Stimulated activated CD4-positive, alpha-beta T cell treated with anti-CD3 and anti-CD28 coated beads, TNF-alpha, amount 100 ng/mL, for 4 hours (primary cell): ENCODE data around the gene HUNK.

Source experiments
- DNase-seq, 3 experiments: peaks; one replicate each; pipeline ENCODE4 v3.0.0-alpha.2; 2020; ENCODE audit warnings: low read depth in 3 of 3

The HUNK gene

GRCh38 chr21:31952828-31953227 is 80.0 kb downstream of the HUNK start:
- no peak for DNase-seq

- no peak for DNase-seq
Observed at GRCh38 chr21:31957631-31958030, 84.8 kb downstream of the HUNK start.

GRCh38 chr21:31959881-31960280 is 87.1 kb downstream of the HUNK start:
- DNase-seq = no peak

GRCh38 chr21:31961027-31961426 is 88.2 kb downstream of the HUNK start:
- no peak for DNase-seq

GRCh38 chr21:31961704-31962103 is 88.9 kb downstream of the HUNK start:
- DNase-seq = no peak

- DNase-seq = no peak
Observed at GRCh38 chr21:31964692-31965091, 91.9 kb downstream of the HUNK start.

- no peak for DNase-seq
Observed at GRCh38 chr21:31967334-31967733, 94.5 kb downstream of the HUNK start.

- no peak for DNase-seq
Observed at GRCh38 chr21:31972622-31973021, 99.8 kb downstream of the HUNK start.

- no peak for DNase-seq
Observed at GRCh38 chr21:31973402-31973944, 100.7 kb downstream of the HUNK start.

GRCh38 chr21:31974454-31974985 is 101.7 kb downstream of the HUNK start:
- no peak for DNase-seq

- no peak for DNase-seq
Observed at GRCh38 chr21:31975491-31975890, 102.7 kb downstream of the HUNK start.

GRCh38 chr21:31977816-31978215 is 105.0 kb downstream of the HUNK start:
- no peak for DNase-seq

GRCh38 chr21:31983120-31983519 is 110.3 kb downstream of the HUNK start:
- no peak for DNase-seq

- no peak for DNase-seq
Observed at GRCh38 chr21:31983554-31983953, 110.7 kb downstream of the HUNK start.

GRCh38 chr21:31985398-31985797 is 112.6 kb downstream of the HUNK start:
- DNase-seq = no peak

GRCh38 chr21:31986035-31986856 is 113.4 kb downstream of the HUNK start:
- no peak for DNase-seq

- no peak for DNase-seq
Observed at GRCh38 chr21:31987696-31988095, 114.9 kb downstream of the HUNK start.

GRCh38 chr21:31988492-31989290 is 115.9 kb downstream of the HUNK start:
- DNase-seq = no peak

- DNase-seq = no peak
Observed at GRCh38 chr21:31991356-31992331, 118.8 kb downstream of the HUNK start.

- DNase-seq = no peak
Observed at GRCh38 chr21:31992391-31992790, 119.6 kb downstream of the HUNK start.
